Measurements from ENCODE around the gene TRIM45. TPM values are rescaled to one million over a fixed set of nuclear protein-coding genes. Genes with fewer than 3 reads are reported as not detected.
A peak's percentile ranks its signal among the peaks of the same experiment; 100 is the strongest.

Gene TRIM45
- total RNA-seq, 3 donors from 2014 or later = 2.0 to 2.9 (median 2.5) TPM

GRCh38 chr1:117061986-117062415 lies 59.5 kb downstream of the TRIM45 start:
- TF ChIP-seq, protein P1, sequence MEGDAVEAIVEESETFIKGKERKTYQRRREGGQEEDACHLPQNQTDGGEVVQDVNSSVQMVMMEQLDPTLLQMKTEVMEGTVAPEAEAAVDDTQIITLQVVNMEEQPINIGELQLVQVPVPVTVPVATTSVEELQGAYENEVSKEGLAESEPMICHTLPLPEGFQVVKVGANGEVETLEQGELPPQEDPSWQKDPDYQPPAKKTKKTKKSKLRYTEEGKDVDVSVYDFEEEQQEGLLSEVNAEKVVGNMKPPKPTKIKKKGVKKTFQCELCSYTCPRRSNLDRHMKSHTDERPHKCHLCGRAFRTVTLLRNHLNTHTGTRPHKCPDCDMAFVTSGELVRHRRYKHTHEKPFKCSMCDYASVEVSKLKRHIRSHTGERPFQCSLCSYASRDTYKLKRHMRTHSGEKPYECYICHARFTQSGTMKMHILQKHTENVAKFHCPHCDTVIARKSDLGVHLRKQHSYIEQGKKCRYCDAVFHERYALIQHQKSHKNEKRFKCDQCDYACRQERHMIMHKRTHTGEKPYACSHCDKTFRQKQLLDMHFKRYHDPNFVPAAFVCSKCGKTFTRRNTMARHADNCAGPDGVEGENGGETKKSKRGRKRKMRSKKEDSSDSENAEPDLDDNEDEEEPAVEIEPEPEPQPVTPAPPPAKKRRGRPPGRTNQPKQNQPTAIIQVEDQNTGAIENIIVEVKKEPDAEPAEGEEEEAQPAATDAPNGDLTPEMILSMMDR (IDR thresholded peaks at IDR 0.05) = no peak
- no peak for DNase-seq
- ATAC-seq = no peak
- Histone ChIP-seq H3K36me3 (ENCODE audit: low read depth) (no peaks in the 10 kb centered on the region), H3K4me3 (no peak overlapping the region), H3K9me3 (no peaks in the 10 kb centered on the region), H3K4me1 (ENCODE audit: low read depth) (peaks cover 5% of the 10 kb centered on the region)
- intact Hi-C loops (cut with DNase I, micrococcal nuclease) = loop anchor here in 1 of 2 donors (10.0 kb wide), 2 partner anchors 223 to 487 kb away; partner anchors contain the start of gene CD58

Small RNA genes within 50 kb of the gene (microRNA-seq; reads per million reads assigned to microRNA genes)
- 36.3 reads per million, percentile 50 among the genes with 10 or more reads in this experiment for gene MIR942

Other genes starting within 250 kb of the TRIM45 start
- gene PTGFRN, start 211.8 kb downstream of the TRIM45 start, total RNA-seq = 100 to 1,000 TPM in 1 of 3 donors, 10 to 100 TPM in 2; 74.4 to 185 (median 84.4) TPM
- gene CD101, start 120.0 kb downstream of the TRIM45 start, total RNA-seq = 1 to 10 TPM; 4.6 to 6.1 (median 4.7) TPM
- 10 to 100 TPM; 21.5 to 35.4 (median 30.2) TPM for gene TTF2, start 61.4 kb downstream of the TRIM45 start, total RNA-seq
- gene VTCN1, start 89.2 kb upstream of the TRIM45 start, total RNA-seq = not detected
- gene MAN1A2, start 245.7 kb upstream of the TRIM45 start, total RNA-seq = 10 to 100 TPM; 29.1 to 59.6 (median 32.4) TPM